ENCODE measurements around the gene TMED9.
"Not testable (repeated sequence)": the region's sequence is repeated elsewhere in the genome, so short reads cannot be mapped to it uniquely, and the experiment has no call there.

The TMED9 gene

GRCh38 chr5:177606071-177607051 lies 14.4 kb downstream of the TMED9 start:
- DNase-seq (ENCODE audit: low read depth in 2 of 2), result no peak

- no peak for DNase-seq (ENCODE audit: low read depth in 2 of 2)
Measured at GRCh38 chr5:177607115-177607451, 15.1 kb downstream of the TMED9 start.

GRCh38 chr5:177607452-177608192 lies 15.6 kb downstream of the TMED9 start:
- DNase-seq (ENCODE audit: low read depth in 2 of 2), result peak; percentile 45 to 51

GRCh38 chr5:177608243-177609075 lies 16.5 kb downstream of the TMED9 start:
- DNase-seq (ENCODE audit: low read depth in 2 of 2), result no peak

GRCh38 chr5:177609076-177610059 lies 17.4 kb downstream of the TMED9 start:
- no peak for DNase-seq (ENCODE audit: low read depth in 2 of 2)

- no peak for DNase-seq (ENCODE audit: low read depth in 2 of 2)
Measured at GRCh38 chr5:177610131-177610769, 18.2 kb downstream of the TMED9 start.

- DNase-seq (ENCODE audit: low read depth in 2 of 2), result no peak
Measured at GRCh38 chr5:177610770-177611445, 18.9 kb downstream of the TMED9 start.

GRCh38 chr5:177611446-177612214 lies 19.6 kb downstream of the TMED9 start:
- DNase-seq (ENCODE audit: low read depth in 2 of 2), result no peak

- no peak for DNase-seq (ENCODE audit: low read depth in 2 of 2)
Measured at GRCh38 chr5:177612215-177612673, 20.2 kb downstream of the TMED9 start.

GRCh38 chr5:177620560-177620959 lies 28.6 kb downstream of the TMED9 start:
- no peak for DNase-seq (ENCODE audit: low read depth in 2 of 2)

GRCh38 chr5:177624172-177624571 lies 32.2 kb downstream of the TMED9 start:
- not testable (repeated sequence) for DNase-seq (ENCODE audit: low read depth in 2 of 2)

GRCh38 chr5:177630186-177630585 lies 38.2 kb downstream of the TMED9 start:
- not testable (repeated sequence) for DNase-seq (ENCODE audit: low read depth in 2 of 2)

- DNase-seq (ENCODE audit: low read depth in 2 of 2), result not testable (repeated sequence)
Measured at GRCh38 chr5:177634912-177635311, 42.9 kb downstream of the TMED9 start.

GRCh38 chr5:177645462-177645861 lies 53.5 kb downstream of the TMED9 start:
- not testable (repeated sequence) for DNase-seq (ENCODE audit: low read depth in 2 of 2)
